NOMO-1 treated with dmso at 0.1 percent for 144 hours (cell line): ENCODE measurements around the gene LHPP.

Source experiments
- DNase-seq: peaks from one replicate; lab custom pipeline; 2025; ENCODE audit not compliant: unreplicated experiment; lab: John Stamatoyannopoulos, UW

LHPP gene

GRCh38 chr10:124653811-124654651 is 192.4 kb downstream of the LHPP start:
- DNase-seq: no peak

GRCh38 chr10:124654686-124655085 is 193.1 kb downstream of the LHPP start:
- no peak for DNase-seq

GRCh38 chr10:124655191-124656112 is 193.8 kb downstream of the LHPP start:
- no peak for DNase-seq

GRCh38 chr10:124656113-124656490 is 194.5 kb downstream of the LHPP start:
- DNase-seq: no peak

GRCh38 chr10:124656541-124656940 is 194.9 kb downstream of the LHPP start:
- DNase-seq: no peak

- DNase-seq: no peak
Measured at GRCh38 chr10:124657806-124658205, 196.2 kb downstream of the LHPP start.

- DNase-seq: no peak
Measured at GRCh38 chr10:124658591-124659242, 197.1 kb downstream of the LHPP start.

- no peak for DNase-seq
Measured at GRCh38 chr10:124659380-124659779, 197.8 kb downstream of the LHPP start.

GRCh38 chr10:124660404-124661125 is 198.9 kb downstream of the LHPP start:
- no peak for DNase-seq

GRCh38 chr10:124661660-124662180 is 200.1 kb downstream of the LHPP start:
- DNase-seq: no peak

GRCh38 chr10:124663228-124663627 is 201.6 kb downstream of the LHPP start:
- no peak for DNase-seq
